Posterior vena cava (tissue), 2 donors: ENCODE data around the gene TSC22D3. TPM values are rescaled to one million over a fixed set of nuclear protein-coding genes. Genes with fewer than 3 reads are reported as not detected.
A peak's percentile ranks its signal among the peaks of the same experiment; 100 is the strongest.
"Not testable (repeated sequence)": the region's sequence is repeated elsewhere in the genome, so short reads cannot be mapped to it uniquely, and the experiment has no call there.

ENCODE experiments used
- DNase-seq: peaks from one replicate; pipeline ENCODE4 v3.0.0-alpha.2; 2020; ENCODE audit warnings: low spot score
- intact Hi-C, 2 donors: fragments of 100-400 bp; cut with DNase I; formaldehyde crosslinking; loops; one replicate each; pipeline versions ENCODE4 v1.14.1 to v1.14.2; 2022 to 2023
- total RNA-seq, 2 donors: library from RNA; stranded (reverse); fragmentation: NEBNext Ultra II Directional; extraction: Animal tissue kit (Norgen Biotek cat#: 25700); gene quantifications; one replicate each; pipeline ENCODE4 v1.2.1, GENCODE V29; 2021
- donor health status: DM: yes; HTN: yes; CAD: no.
- donor health status: DM: yes; HTN: yes; CAD: no.

The TSC22D3 gene
- total RNA-seq, 2 donors from 2014 or later, result 187 to 309 TPM

GRCh38 chrX:107675365-107675654, 100.3 kb downstream of the TSC22D3 start:
- no peak for DNase-seq
- intact Hi-C loops, result loop anchor here in 1 of 2 donors (5.0 kb wide), 1 partner anchor 37 kb away; no protein-coding TSS in a partner anchor

- DNase-seq, result peak; percentile 91
- intact Hi-C loops, result loop anchor here in 1 of 2 donors (5.0 kb wide), 2 partner anchors 38 to 103 kb away; partner anchors contain the start of genes NCBP2L and TSC22D3
These were observed 100.9 kb downstream of the TSC22D3 start for GRCh38 chrX:107674480-107675364.

- intact Hi-C loops, result loop anchor here in 1 of 2 donors (5.0 kb wide), 1 partner anchor 103 kb away; the partner anchor contains the start of genes NCBP2L and TSC22D3
These were observed 101.6 kb downstream of the TSC22D3 start for GRCh38 chrX:107673933-107674479.

GRCh38 chrX:107673431-107673830, 102.2 kb downstream of the TSC22D3 start:
- no peak for DNase-seq
- intact Hi-C loops, result loop anchor here in 1 of 2 donors (5.0 kb wide), 1 partner anchor 104 kb away; the partner anchor contains the start of genes NCBP2L and TSC22D3

More at GRCh38 chrX:107673933-107674479, 101.6 kb downstream of the TSC22D3 start:
- peak; percentile 95 for DNase-seq

GRCh38 chrX:107672955-107673378, 102.6 kb downstream of the TSC22D3 start:
- DNase-seq, result peak; percentile 93
- intact Hi-C loops, result loop anchor here in 1 of 2 donors (5.0 kb wide), 1 partner anchor 104 kb away; the partner anchor contains the start of genes NCBP2L and TSC22D3

- DNase-seq, result not testable (repeated sequence)
- intact Hi-C loops, result loop anchor here in 1 of 2 donors (5.0 kb wide), 1 partner anchor 106 kb away; the partner anchor contains the start of genes NCBP2L and TSC22D3
These were observed 104.3 kb downstream of the TSC22D3 start for GRCh38 chrX:107671256-107671655.

GRCh38 chrX:107669885-107670628, 105.5 kb downstream of the TSC22D3 start:
- no peak for DNase-seq
- intact Hi-C loops, result loop anchor here (2.0 to 10.0 kb wide), 3 partner anchors 43 to 235 kb away; partner anchors contain the start of genes NCBP2L (in 1 of the 2) and TSC22D3 (in 1 of the 2)

DNA sequence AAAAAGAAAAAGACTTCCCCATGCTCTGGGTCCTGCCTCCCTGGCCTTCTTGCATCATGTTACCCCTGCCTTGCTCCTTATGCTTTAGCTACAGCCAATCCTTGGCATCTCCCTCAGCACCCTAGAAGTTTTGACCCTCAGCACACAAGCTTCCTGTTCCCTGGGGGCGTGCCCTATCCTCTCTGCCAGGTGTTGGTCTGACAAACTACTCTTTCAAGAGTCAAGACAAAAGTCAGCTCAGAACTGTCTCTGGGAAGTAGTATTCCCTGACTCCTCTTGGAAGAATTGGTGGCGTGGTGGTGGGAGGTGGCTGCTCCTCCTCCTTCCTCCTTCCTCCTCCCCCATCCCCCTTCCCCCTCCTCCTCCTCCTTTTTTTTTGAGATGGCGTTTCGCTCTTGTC, 106.3 kb downstream of the TSC22D3 start:
- intact Hi-C loops, result loop anchor here (2.0 to 10.0 kb wide), 2 partner anchors 42 to 236 kb away; no protein-coding TSS in a partner anchor

DNA sequence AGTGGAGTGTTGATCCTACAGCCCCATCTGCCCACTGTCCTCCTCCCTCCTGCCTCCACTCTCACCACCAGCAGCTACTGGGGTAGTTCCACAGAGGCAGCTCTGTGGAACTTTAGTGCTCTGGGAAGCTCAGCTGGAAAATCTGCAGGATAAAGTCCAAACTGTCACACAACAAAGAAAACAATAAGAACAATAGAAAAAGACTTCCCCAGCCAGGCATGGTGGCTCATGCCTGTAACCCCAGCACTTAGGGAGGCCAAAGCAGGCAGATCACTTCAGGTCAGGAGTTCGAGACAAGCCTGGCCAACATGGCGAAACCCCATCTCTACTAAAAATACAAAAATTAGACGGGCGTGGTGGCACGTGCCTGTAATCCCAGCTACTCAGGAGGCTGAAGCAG, 106.9 kb downstream of the TSC22D3 start:
- intact Hi-C loops, result loop anchor here (2.0 to 10.0 kb wide), 2 partner anchors 42 to 236 kb away; no protein-coding TSS in a partner anchor
- DNase-seq, result not testable (repeated sequence)

More for the DNA sequence above, 106.3 kb downstream of the TSC22D3 start:
- DNase-seq, result no peak

- DNase-seq, result no peak
- intact Hi-C loops, result loop anchor here in 1 of 2 donors (10.0 kb wide), 1 partner anchor 237 kb away; no protein-coding TSS in a partner anchor
These were observed 108.2 kb downstream of the TSC22D3 start for GRCh38 chrX:107667426-107667825.

DNA sequence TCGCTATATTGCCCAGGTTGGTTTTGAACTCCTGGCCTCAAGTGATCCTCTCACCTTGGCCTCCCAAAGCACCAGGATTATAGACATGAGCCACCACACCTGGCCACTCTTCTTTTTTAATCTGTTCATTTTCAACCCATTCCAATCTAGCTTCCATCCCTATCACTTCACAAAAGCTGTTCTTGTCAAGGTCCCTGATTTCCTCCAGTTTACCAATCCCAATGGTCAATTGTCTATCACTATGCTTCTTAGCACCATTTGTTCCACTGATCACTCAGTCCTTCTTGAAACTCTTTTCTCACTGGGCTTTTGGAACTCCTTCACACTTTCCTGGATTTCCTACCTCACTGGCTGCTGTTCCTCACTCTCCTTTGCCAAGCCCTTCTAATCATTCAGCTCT, 108.7 kb downstream of the TSC22D3 start:
- intact Hi-C loops, result loop anchor here in 1 of 2 donors (10.0 kb wide), 1 partner anchor 238 kb away; no protein-coding TSS in a partner anchor
- no peak for DNase-seq

Other genes with a start within 250 kb of the TSC22D3 start
- gene PRPS1, start 147.3 kb downstream of the TSC22D3 start, total RNA-seq, result 10 to 100 TPM; 30.2 to 32.7 TPM
- gene NCBP2L, start 1.9 kb upstream of the TSC22D3 start, total RNA-seq, result not detected
- 10 to 100 TPM; 32.1 to 43.4 TPM for gene MID2, start 50.1 kb upstream of the TSC22D3 start, total RNA-seq
- gene TEX13B, start 206.6 kb upstream of the TSC22D3 start, total RNA-seq, result not detected